GM21619 (cell line): ENCODE measurements around the gene AFAP1L1.

Source experiments
- ATAC-seq: cut with Tn5 transposase; IDR thresholded peaks from one replicate; pipeline ENCODE4 v1.9.1; 2021; ENCODE audit not compliant: unreplicated experiment

Gene AFAP1L1

DNA sequence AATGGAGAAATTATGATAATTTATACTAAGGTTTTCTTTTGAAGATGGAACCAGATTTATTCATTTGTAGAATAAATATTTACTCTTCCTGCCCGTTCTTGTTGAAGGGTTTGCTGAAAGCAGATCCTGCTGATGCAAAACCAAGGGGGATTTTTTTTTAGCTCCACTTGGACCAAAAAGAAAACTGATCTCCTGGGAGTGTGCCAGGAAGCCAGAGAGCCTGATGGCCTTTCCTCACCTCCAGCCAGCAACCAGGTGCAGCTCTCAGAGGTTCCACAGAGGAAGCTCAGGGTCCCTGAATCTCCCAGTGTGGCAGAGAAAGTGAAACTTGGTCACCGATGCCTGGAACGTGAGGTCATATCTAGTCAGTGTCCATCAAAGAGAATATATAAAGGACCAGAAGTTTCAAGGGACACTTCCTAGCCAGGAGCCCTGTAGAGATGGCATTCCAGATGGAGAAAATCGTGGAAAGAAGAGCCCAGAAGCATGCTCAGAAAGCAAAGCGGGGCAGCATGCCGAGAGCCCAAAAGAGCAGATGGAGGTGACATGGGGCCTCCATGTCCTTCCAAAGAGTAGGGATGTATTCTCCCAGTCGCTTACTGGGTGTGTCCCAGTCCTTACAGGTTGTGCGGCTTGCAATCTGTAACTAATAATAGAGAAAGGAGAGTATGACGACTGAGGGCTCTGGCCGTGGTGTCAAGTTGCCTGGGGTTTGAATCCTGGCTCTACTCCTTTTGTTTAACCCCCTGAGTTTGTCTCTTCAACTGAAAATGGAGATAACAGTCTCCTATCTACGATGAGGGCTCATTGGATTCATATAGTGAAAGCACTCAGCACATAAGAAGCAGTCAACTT is 12.2 kb downstream of the AFAP1L1 start:
- ATAC-seq: no peak

DNA sequence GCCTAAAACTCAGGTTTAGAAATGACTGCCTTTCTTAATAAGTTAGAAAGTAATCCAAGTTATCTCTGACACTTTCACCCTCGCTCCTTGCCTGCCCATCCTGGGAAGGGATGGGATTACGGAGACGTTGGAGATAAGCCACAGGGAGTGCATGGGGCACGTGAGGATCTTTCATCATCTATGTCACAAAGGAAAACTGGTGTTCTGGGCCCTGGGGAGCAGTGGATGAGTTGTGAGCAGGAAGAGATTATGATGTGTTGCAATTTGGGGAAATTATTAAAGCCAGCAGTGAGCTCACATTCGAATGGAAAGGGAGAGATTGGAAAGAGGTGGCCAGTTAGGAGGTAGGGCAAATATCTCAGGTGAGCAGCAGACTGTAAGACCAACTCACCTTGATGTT is 12.8 kb downstream of the AFAP1L1 start:
- no peak for ATAC-seq

DNA sequence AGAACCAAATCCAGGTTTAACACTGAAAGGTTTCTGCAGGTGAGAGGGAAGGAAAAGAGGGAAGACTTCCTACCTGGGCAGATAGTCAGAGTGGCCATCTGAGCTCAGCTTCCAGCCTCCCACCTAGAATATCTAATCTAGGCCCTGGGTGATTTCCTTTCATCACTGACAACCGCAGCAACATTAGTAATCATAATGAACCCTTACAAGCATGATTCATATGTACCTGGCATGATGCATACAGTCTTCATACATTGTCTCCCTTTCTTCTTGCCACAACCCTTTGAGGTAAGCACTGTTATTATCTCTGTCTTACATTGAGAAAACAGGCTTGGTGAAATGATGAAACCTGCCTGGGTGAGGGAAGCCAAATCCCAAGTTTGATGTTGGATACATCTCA is 13.5 kb downstream of the AFAP1L1 start:
- ATAC-seq: no peak

DNA sequence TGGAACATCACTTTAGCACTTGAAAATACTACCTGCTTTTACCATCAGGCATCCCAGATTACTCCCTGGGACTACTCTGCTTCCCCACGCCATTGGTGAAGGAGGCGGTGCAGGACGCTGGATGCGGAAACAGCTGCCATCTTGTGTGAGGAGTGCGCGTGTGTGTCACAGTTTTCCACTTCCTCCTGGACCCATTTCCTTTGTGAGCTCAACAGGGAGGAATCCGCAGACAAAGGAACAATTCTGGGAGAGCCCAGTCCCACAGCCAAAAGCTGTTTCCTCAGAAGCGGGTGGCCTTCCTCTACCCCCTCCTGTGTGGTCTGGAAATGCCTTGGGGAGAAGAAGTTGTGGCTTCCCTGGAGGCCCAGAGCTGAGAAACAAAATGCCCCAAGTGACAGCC is 16.8 kb downstream of the AFAP1L1 start:
- no peak for ATAC-seq

DNA sequence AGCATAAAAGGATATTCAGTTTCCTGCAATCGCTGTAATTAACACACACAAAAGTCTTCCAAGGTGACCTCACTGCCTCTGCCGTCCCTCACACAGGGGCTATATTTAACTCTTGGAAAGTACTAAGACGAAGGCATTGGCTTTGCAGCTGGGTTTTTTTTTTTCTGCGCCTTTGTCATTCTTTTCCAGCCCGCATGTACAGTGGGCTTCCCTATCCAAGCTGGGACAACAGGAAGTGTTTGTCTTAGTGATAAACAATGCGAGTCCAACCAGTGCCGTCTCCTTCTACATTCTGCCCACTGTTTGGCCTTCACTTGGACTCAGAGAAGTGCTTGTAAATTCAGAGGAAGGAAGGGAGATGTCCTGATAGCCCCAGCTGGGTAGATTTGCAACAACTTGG is 17.6 kb downstream of the AFAP1L1 start:
- no peak for ATAC-seq

DNA sequence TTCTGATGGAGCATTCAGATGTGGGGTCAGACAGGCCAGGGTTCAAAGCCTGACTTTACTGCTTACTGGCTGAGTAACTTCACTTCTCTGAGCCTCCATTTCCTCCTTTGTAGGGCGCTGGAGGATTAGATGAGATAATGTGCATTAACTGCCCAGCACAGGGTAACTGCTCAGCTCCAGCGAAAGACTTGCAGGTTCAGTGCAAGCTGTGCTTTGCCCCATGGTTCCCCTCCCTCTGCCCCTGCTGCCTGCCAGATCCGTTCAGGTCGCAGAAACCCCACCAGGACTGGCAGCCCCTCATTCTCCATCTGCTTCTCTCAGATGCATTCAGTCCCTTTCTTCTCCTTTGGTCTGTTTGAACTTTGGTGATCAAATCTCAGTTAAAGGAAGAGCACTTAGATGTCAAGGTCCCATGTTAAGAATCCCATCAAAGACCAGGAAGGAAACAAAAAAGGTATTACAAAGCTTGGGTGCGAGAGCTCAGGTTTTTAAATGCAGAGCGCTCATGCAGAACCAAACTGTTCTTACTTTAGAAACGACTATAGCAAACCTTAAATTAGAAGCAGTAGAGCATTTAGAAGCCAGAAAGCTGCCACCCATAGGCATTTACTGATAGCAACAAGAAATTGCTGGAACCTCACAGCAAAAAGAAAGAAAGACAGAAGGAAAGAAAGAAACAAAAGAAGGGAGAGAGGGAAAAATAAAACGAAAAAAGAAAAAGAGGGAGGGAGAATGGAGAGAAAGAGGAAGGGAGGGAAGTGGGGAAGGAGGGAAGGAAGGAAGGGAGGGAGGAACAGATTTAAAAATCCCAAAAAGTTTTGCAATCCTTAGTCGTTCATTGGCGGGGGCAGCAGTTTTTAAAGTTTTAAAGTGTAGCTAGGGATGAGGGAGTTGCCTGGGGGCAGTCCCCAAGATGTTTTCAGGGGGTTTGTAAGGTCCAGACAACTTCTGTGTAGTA is 23.5 kb downstream of the AFAP1L1 start:
- ATAC-seq: no peak

DNA sequence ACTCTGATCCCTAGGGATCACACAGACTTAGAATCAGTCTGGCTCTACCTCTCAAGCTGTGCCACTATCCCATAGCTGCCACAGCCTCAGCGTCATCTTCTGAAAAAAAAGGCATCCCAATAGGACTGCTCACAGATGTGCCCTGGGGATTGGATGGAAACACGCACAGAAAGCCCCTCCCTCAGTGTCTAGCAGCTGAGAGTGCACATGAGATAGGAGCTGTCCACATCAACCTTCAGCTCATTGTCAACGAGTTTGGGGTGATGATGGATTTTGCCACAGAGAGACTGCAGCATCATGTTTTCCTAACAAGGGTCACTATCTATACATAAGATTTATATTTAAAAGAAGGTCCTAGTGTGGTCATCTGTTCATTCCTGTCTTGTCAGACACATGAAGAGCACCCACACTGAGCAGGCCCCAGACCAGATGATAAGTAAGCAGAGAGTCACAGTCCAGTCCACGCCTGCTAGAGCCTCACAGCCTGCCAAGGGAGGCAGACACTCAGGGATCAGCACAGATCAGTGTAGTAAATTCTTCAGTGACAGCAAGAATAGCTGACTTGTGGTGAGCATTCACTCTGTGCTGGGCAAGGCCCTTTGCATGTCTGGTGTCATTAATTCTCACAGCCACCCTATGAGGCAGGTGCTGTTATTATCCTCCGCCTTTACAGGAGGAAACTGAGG is 25.8 kb downstream of the AFAP1L1 start:
- no peak for ATAC-seq

DNA sequence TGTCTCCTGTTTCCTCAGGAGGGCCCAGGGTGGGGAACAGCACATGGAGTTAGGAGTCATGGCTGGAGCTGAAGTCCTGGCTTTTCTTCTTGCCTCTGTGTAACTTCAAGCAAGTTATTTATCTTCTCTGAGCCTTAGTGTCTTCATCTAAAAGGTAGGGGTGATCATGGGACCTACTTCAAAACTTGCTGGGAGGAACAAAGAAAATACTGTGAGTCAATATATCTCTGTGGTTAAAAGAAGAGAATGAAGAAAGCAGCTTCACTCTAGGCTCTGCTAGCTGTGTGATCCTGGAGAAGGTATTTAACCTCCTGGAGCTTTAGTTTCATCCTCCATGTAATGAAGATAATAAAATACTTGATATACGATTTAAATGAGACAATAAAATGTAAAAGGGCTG is 26.5 kb downstream of the AFAP1L1 start:
- ATAC-seq: no peak

DNA sequence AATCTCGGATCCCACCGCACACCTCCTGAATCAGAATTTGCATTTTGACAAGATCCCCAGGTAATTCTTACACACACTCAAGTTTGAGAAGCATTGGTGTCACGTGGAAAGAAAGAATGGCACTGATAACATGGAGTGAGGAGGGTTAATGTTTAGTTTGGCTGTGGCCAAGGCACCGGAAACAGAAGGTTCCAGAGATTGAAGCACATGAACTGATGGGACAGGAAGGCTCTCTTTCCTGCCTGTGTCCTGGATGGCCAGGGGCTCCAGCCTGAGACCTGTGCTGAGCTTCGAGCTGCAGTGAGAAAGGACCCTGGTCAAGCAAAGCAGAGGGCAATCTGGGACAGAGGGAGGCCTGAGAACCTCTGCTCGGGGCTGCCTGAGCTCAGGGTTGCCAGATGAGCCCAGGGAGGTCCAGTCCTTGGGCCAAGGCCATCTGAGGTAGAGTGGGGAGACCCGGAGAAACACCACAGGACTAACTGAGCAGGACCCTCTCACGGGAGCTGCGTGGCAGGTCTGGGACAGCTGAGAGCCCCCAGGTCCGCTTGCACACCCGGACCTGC is 27.3 kb downstream of the AFAP1L1 start:
- ATAC-seq: no peak

DNA sequence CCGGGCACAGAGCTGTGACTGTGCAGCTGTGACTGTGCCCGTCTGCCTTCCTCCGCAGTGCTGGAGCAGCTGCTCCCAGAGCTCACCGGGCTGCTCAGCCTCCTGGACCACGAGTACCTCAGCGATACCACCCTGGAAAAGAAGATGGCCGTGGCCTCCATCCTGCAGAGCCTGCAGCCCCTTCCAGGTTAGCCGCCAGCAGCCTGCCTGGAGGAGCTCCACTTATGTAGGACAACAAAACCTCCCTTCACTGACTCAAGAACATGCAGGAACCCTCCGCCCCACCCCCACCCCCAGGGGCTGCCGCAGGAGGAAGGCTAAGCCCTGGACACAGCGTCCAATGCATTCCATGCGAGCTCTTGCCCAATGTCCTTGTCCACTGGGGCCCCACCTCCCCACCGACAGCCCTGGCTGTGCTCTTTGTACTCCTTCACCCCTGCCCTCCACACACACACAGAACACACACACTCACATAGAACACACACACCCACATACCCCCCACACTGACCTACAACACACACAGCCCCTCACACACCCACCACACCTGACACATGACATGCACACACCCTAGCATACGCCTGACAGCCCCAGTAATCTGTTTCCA is 27.9 kb downstream of the AFAP1L1 start:
- no peak for ATAC-seq

DNA sequence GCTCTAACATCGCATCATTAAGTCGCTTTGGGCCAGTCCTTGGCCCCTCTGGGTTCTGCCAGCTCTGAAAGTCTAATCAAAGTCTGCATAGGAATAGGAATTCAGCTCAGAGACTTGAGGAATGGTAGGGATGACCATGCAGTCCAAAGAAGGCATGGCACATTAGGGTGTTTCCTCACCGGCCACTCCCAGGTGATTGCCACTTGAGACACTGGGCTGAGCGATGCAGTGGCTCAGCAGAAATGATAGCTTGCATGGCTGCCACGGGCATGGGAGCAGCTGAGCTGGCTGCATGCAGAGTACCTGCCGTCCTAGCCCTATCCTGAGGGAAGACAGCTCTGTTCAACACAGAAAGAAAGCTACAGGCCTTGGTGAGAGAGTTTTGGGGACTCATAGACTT is 28.8 kb downstream of the AFAP1L1 start:
- ATAC-seq: no peak

DNA sequence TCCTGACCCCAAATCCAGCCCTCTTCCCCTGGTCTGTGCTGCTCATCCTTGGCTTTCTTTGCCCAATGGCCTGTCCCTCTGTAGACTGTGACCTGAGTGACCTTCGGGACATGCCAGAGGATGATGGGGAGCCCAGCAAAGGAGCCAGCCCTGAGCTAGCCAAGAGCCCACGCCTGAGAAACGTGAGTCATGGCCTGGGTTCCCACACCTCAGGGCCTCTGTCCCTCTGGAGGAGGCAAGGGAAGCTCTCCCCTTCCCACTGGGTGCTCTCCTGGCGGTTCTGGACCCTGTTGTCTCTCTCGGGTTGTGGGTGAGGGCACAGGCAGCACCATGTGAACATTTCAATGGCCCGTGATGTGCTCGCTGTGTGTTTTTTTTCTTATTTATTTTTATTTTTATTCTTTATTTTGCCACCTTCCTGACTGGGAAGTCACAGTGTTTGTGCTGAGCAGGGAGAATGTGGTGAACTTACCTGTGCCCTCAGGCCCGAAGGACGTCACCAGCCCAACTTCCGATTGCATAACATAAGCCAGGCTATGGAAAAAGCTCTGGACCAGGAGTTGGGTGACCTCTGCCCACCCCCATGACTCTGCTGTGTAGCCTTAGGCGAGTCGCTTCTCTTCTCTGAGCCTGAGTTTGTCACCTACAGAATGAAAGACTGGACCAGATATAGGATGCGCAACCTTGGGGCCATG is 29.5 kb downstream of the AFAP1L1 start:
- no peak for ATAC-seq

DNA sequence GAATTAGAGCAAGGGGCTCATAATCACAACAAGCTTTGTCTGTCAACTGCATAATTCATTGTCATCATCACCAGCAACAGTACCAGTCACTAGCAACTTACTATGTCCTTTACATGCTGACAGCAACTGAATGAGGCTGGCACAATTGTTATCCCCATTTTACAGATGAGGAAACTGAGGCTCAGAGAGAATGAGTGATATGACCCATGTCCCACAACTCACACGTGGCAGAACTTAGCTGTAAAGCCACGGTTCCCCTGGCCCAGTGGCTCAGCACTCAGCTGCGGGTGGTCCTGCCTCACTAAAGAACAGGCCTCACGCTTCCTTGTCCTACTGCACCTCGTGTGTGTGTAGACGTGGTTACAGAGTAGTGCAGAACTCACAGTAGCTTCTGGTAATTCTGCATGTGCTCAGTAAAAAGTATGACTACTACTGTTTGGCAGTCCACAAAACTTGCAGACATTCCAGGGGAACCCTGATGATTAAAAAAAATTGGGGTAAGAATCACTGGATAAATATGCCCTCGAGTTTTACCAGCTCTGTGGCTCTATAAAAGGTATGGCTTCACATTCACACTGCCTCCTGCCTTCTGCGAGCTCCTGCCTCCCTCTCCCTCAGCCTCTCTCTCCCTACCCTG is 30.2 kb downstream of the AFAP1L1 start:
- ATAC-seq: no peak

DNA sequence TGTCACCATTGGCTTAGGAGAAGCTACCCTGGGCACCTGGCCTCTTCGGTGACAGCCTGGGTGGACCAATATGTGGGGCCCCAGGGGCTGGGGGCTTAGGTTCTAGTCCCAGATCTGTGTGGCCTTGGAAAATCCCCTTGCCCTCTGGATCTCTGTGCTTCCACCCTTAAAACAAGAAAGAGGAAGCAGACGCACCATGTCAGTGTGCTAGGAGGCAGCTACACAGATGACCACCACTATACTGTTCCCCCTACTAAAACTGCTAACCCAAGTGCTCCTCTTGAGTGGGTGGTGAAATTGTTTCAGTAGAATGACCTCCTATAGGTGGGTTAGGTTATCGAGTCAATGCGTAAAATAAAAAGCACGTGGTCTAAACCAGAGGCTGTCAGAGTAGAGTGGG is 31.0 kb downstream of the AFAP1L1 start:
- no peak for ATAC-seq

DNA sequence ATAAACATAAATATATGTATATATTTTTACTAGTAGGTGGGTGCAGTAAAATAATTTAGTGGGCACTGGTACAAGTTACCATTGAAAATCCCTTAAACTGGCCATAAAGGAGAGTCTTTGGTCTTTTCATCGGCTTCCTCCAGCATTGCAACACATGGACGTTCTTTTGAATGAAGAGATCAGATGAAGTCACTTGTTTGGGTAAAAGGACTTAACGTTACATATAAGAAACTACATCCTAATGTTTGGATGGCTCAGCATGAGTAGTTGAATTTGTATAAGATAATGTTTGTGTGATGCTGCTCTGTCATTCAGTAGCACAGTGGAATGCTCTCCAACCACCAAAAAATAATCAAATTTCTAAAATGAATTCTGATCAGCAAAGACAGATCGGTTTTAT is 31.6 kb downstream of the AFAP1L1 start:
- ATAC-seq: no peak

DNA sequence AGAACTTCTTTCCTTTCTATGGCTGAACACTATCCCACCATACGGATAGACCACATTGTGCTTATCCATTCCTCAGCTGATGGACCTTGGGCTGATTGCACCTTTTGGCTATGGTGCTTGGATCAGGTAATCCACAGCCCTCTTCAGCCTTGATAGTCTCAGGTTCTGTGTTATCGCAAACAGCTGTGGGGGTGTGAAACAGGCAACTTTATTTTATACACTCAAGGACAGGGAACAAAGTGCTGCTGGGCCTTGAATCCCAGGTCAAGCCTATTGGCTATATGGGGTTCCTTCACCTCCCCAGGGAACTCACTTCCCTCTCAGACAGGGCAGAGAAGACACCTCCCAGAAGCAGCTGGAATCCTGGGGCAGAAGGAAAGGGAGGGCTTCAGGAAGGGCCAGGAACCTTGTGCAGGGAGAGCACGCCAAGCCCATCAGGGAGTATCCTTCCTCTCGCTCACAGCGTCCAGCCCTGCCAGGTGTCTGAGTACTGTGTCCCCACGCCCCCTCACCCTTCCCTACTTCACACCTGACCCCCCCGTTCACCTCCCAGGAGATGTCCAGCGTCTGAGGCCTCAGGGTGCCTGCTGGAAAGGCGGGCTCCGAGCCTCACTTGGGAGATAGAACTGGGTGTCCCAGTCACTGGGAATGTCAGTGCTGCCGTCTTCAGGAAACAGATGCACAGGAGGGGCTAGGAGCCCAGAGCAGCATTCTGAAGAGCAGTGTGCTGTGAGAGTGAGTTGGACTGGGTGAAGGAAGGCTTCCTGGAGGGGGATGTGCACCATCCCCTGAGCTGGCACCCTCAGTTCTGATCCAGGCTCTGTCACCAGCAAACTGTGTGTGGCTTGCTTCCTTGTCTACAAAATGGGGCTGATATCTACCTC is 32.8 kb downstream of the AFAP1L1 start:
- no peak for ATAC-seq

DNA sequence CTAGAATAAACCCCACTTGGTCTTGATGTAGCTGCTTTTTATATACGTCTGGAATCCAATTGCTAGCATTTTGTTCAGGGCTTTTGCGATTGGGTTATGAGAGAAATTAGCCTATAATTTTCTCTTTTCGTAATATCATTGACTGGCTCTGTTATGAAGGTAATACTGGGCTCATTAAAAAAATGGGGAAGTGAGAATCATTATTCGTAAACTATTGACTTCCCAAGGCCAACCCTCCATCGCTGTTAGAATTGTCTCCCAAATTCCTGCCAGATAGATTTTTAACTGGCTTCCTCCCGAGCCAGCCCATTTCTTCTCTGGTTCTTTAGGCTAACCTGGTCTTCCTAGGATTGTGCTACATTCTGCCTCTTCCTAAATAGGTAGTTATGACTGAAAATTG is 37.7 kb downstream of the AFAP1L1 start:
- no peak for ATAC-seq

DNA sequence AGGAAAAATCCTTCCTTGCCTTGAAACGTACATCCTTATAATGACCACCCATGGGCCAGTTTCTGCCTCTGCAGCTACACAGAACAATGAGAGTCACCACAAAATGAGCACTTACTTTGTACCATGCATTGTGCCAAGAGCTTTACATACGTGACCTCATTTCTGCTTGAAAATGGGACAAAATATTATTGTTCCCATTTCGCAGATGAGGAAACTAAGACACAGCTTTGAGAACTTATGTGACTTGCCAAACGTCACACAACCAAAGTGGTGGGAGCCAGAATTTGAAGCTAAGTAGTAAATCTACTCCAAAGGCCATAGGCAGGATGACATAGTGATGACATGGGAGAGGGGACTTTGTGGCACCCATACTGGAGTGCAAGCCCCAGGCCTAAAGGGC is 38.8 kb downstream of the AFAP1L1 start:
- no peak for ATAC-seq
